OCI-LY3 (cell line): ENCODE measurements around the gene WWC1.

Experiments used
- EZH2phosphoT487 ChIP-seq: fragments of 200-600 bp; shearing (Covaris generic); IDR thresholded peaks from 2 replicates; pipeline ENCODE4 v1.6.1; 2018; ENCODE audit warnings: antibody characterized with exemption, mixed run types, low read depth
- TF ChIP-seq, protein P1 (sequence below): fragments of 200-600, 300-600 bp; sonication (generic); IDR thresholded peaks from 2 replicates; pipeline ENCODE4 v1.5.1; 2014; ENCODE audit warnings: antibody characterized with exemption, low read length, low read depth

DNA sequence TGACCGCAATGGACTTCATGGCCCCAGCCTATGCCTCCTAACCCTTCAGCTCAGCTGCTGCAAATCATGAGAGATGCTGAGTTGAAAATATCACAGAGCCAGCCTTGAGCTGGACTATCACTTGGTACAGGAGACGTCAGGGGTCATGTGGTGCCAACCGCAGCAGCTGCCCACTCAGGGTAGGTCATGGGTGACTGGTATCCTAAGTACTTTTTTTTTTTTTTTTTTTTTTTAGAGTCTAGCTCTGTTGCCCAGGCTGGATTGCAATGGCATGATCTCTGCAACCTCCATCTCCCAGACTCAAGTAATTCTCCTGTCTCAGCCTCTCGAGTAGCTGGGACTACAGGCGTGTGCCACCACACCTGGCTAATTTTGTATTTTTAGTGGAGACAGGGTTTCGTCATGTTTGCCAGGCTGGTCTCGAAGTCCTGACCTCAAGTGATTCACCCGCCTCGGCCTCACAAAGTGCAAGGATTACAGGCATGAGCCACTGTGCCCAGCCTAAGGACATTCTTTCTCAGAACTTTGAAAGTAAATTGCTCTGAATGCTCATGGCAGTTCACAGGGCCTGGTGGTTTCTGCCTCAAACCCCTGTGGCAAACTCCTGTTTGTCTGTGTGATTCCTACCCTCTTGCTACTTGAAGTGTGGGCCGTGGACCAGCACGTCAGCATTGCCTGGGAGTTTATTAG lies 21.3 kb downstream of the WWC1 start:
- TF ChIP-seq, protein P1, sequence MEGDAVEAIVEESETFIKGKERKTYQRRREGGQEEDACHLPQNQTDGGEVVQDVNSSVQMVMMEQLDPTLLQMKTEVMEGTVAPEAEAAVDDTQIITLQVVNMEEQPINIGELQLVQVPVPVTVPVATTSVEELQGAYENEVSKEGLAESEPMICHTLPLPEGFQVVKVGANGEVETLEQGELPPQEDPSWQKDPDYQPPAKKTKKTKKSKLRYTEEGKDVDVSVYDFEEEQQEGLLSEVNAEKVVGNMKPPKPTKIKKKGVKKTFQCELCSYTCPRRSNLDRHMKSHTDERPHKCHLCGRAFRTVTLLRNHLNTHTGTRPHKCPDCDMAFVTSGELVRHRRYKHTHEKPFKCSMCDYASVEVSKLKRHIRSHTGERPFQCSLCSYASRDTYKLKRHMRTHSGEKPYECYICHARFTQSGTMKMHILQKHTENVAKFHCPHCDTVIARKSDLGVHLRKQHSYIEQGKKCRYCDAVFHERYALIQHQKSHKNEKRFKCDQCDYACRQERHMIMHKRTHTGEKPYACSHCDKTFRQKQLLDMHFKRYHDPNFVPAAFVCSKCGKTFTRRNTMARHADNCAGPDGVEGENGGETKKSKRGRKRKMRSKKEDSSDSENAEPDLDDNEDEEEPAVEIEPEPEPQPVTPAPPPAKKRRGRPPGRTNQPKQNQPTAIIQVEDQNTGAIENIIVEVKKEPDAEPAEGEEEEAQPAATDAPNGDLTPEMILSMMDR, result no peak
- TF ChIP-seq EZH2phosphoT487, result no peak
